Amygdala (tissue), 56 donors: Measurements from ENCODE around the gene OR5K2.

Experiments
- DNase-seq, 56 donors: peaks; one replicate each; lab custom pipeline; 2025; lab: John Stamatoyannopoulos, UW

Gene OR5K2

DNA sequence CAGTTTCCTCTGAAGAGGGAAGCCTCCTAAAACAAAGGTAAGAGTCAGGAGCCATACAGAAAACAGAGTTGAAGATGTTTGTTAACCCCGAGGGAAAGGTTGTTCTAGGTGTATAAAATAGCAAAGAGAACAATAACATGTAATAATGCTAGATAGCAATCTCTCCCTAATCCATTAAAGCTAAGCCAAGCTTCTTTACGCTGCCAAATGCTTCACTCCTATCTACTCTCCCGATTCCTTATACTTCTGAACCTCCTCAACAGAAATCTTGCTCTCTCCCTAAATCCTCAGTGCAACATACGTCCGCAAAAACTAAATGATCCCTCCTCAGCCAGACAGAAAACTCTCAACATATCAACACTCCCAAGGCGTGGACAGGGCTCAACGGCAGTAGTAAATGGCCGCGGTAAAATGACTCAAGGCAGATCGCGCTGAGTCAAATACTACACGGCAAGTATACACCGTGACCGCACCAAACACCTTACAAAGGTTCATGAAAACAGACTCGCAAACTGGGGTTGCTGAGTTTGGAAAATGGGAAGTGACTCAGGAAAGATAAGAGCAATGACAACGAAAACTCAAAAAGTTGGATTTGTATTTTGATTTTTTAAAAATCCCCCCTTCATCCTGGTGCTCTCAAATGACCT lies 24.5 kb downstream of the OR5K2 start:
- DNase-seq = peak in 19 of 56 donors; percentile 8 to 67 (median 34)

- DNase-seq = peak; percentile 41 to 99 (median 97)
Observed at GRCh38 chr3:98522544-98523281, 25.2 kb downstream of the OR5K2 start, which contains the start of gene CLDND1. Gene CLDND1, minus strand, starts transcription at chr3:98522902. Its CDS starts 1,478 bp downstream, at chr3:98521424.

DNA sequence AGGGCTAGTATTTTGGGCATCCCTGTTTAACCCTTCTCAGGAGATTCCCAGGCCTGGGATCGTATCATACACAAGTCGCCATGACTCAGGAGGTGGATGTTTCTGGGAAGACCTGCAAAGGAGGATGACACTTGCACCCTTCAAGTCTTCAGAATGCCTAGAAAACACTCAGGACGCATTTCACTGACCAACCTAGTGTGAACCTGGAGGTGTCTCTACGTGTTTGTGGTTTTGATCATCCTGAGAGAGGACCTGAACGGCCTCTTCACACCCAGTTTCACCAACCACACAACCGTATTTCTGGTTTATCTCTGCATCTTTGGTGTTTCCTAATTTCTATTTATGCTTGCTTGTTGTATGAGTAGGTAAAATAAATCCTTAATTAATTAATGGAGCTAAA lies 28.0 kb downstream of the OR5K2 start:
- no peak for DNase-seq

DNA sequence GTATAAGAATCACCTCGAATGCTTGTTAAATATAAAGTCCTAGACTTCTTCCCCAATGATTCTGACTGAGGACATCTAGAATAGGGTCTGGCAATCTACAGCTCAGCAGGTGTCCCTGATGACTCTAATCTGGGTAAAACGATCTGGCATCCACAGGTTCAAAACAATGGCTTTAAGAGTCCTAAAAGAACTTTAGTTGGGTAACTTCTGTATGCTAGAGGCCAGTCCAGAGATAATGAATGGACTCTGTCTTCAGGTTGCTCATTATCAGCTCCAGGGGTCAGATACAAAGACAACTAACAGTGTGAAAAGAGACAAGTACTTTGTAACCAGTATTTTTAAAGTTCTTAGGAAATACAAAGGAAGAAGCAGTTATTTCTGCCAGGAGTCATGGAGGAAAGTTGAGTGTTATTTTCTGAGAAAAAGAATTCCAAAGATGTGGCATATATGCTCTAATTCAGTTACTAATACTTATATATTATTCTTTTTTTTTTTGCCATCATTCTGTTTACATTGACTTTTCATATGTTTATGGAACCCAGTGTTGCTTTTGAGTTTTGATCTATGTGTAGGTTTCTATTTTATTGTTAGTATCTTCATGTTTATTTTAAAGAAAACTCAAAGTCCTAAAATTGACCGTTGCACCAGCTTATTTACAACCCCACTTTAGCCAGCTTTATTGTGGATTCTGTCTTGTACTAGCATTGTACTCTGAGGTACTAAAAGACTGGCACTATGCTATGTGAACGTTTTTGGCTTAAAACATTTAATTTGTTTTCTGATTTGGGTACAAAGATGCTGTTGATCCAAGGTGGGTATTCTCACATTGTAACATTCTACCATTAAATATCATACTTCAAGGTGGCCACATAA lies 31.2 kb downstream of the OR5K2 start:
- DNase-seq = no peak

GRCh38 chr3:98529856-98530459 lies 32.5 kb downstream of the OR5K2 start:
- DNase-seq = no peak

GRCh38 chr3:98530676-98531075 lies 33.2 kb downstream of the OR5K2 start:
- no peak for DNase-seq

DNA sequence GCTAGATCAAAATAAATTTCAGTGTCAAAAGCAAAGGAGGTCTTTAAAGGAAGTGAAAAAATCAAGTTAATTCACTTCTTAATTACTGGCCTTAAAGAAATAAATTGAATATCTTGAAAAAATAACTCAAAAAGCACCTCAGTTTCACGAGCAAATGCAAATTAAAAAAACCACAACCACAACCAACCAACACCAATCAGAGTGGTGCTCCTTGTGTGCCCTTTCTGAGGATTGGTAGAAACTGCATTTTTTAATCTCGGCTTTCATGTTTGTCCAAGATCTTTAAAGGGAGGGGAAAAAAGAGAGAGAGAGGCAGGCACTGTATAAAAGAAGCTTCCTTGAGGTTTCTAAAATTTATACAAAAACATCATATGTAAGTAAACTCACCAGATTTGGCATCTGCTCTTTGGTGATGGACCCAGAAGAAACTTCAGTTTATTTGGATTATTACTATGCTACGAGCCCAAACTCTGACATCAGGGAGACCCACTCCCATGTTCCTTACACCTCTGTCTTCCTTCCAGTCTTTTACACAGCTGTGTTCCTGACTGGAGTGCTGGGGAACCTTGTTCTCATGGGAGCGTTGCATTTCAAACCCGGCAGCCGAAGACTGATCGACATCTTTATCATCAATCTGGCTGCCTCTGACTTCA lies 34.3 kb downstream of the OR5K2 start, which contains the start of gene GPR15:
GPR15 (plus strand) TSS at position 357 of the 653 bp plus-strand sequence; CDS start at position 413, 56 bp downstream.
- no peak for DNase-seq

DNA sequence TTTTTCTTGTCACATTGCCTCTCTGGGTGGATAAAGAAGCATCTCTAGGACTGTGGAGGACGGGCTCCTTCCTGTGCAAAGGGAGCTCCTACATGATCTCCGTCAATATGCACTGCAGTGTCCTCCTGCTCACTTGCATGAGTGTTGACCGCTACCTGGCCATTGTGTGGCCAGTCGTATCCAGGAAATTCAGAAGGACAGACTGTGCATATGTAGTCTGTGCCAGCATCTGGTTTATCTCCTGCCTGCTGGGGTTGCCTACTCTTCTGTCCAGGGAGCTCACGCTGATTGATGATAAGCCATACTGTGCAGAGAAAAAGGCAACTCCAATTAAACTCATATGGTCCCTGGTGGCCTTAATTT lies 34.8 kb downstream of the OR5K2 start:
- DNase-seq = no peak

GRCh38 chr3:98532709-98533571 lies 35.5 kb downstream of the OR5K2 start:
- DNase-seq = no peak

DNA sequence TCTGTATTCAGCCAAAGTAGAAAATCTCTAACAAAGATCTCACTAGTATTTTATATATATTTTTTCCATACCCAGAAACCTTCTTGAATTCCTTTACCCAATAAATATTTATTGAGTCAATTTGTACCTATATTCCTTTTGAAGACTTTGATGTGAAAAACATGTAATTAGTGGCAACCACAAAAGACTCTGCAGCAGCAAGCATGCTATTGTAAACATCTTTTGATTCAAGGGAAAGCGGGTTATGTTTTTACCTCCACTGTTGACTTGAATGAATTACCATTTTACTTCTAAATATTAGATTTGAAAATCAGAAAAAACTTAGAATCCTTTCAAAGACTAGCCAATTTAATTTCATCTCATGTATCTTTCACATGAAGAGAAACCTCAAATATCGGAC lies 36.7 kb downstream of the OR5K2 start:
- DNase-seq = no peak

DNA sequence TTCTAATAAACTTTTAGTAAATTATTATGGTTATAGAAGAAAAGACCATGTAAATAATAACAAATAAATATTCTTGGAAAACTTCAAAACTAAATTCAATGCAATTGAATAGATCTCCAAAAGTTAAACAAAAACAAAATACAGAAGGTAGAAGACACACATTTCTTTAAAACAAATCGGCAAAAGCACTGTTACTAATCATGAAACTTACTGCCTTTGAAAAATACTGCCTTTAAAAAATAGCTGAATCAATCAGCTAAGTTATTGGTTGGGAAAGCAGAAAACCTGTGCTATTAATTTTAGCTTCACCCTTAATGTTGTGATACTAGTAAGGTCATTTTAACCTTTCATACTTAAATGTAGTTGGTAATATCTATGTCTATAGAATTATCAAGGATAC lies 37.3 kb downstream of the OR5K2 start:
- no peak for DNase-seq

DNA sequence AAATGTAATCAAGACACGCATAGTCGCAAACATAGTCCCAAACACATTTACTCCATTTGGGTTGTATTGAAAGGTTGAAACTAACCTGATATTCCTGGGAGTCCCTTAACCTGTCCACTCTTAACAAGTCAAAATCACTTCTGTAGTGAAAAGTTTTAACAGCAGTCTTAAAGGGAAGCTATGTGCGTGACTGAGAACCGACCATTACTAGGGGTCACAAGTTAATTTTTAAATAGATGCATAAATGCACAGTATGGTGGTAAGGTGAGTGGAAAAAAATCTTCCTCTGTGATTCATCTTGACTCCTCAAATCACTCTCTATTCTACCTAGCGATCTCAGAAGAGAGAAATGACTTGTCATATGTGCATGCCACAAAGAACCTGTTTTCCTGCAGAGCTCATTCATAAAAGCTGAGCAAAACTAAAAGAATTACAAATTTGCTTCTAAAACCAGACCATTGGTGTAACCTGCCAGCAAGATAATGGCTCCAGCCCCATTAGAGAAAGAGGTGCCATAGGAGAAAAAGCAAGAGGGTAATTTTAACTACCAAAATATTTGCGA lies 39.1 kb downstream of the OR5K2 start:
- no peak for DNase-seq

- DNase-seq = no peak
Observed at GRCh38 chr3:98540346-98540745, 42.9 kb downstream of the OR5K2 start.

- no peak for DNase-seq
Observed at GRCh38 chr3:98541695-98542094, 44.2 kb downstream of the OR5K2 start.

GRCh38 chr3:98542623-98543022 lies 45.1 kb downstream of the OR5K2 start:
- no peak for DNase-seq

GRCh38 chr3:98545940-98546339 lies 48.5 kb downstream of the OR5K2 start:
- no peak for DNase-seq
